HTERT RPE-1 (cell line): Measurements from ENCODE around the gene WNK1.
"Not testable (repeated sequence)": the region's sequence is repeated elsewhere in the genome, so short reads cannot be mapped to it uniquely, and the experiment has no call there.

Experiments
- in situ Hi-C: fragments of 300-500 bp; cut with MboI; formaldehyde crosslinking; loops from 4 replicates; pipeline ENCODE4 v1.14.3; 2020; ENCODE audit warnings: low sequenced_read_pairs

The WNK1 gene

DNA sequence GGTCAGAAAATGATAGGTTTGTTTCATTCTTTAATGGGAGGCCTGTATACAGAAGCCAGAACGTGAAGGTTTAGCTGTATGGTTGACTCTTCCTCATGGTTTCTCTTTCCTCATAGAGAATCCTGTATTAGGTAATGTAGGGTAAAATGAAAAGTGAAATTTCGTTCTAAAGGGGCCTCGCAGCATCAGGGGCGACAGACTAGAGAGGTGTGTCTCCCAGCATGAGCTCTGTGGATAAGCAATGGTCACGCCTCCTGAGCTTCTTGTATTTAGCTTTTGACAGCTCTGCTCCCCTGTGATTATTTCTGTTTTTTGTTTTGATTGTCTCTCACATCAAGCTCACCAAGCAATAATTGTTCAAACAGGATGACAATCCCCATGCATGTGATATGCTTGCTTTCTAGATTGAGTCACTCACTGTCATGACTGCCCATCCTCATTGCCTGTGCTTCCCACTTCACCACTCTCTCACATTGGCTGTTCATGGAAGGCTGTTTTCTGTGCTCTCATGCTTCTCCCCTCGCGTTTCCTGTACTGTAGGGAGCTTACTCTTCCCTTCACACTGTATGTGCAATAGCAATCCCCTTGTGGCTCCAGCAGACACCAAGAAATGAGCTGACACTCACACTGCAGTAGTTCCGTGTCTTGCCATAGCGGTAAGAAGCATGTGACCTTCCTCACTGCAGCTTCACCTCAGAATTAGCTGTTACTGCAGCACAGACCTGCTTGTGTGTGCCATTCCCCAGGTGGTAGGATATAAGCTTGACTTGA, 153.1 kb downstream of the WNK1 start:
- in situ Hi-C loops = no loop called here

DNA sequence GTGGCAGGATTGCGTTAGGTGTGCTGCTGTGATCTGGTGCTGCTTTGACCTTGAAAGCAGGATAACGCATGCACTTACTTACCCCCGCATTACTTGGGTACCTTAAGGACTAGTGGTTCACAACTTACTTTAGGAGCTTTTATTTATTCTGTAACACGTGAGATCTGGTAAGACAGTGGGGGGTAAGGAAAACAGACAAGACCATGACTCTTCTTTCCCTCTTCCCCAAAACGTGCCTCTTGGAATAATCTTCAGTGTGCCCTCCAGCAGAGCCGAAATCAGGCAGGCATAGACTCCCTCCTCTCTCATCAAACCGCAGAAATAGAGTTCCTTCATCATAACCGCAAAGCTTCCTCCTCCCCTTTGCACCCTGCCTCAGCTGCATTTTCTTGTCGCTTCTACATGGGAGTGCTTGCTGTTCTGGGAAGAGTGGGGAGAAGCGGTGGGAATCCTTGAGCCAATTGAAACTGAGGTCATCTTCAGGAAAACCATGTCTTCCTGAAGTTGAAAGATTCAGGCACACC, 153.7 kb downstream of the WNK1 start:
- in situ Hi-C loops = no loop called here

DNA sequence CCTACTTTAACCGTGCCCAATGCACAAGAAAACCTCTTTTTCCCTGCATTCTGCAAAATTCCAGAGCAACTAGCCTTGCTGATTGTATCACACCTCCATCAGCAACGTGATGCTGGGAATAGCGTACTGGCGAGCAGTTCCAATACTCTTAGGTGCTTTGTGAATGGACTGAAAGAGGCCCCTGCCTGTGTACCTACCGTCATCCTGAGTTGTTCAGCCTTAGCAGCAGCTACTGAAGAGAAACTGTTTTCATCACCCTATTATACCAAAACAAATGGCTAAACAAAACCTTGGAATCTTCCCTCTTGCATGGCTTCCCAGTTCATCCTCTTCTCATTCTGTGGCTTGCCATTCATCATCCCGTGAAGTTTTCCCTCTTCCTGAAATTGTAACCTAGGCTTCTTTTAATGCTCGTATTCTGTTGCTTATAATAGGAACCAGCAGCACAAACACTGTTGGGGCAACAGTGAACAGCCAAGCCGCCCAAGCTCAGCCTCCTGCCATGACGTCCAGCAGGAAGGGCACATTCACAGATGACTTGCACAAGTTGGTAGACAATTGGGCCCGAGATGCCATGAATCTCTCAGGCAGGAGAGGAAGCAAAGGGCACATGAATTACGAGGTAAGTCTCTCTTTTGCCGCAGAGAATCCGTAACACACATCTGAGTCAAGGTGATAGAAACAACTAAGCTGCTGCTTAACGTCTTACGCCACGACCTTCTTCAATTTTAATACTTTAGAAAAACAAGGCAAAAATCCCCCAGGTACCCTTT, 155.2 kb downstream of the WNK1 start:
- in situ Hi-C loops = no loop called here

DNA sequence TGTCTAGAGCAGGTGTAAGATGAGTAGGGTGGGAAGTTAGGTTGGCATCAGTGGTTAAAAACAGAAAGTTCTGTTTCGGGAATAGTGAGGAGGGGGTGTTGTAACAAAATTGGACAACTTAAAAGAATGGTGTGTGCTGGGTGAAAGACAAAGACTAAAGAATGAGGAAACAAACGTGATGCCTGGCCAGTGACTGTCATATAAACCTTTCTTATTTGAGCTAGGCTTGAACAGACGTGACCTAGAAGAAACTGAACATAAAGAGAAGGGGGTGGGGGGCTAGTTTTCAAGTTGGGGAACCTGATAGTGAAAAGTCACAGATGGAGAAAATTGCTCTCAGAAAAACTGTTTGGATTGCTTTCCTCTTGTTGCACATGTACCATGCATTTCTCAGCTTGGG, 157.5 kb downstream of the WNK1 start:
- in situ Hi-C loops = no loop called here

DNA sequence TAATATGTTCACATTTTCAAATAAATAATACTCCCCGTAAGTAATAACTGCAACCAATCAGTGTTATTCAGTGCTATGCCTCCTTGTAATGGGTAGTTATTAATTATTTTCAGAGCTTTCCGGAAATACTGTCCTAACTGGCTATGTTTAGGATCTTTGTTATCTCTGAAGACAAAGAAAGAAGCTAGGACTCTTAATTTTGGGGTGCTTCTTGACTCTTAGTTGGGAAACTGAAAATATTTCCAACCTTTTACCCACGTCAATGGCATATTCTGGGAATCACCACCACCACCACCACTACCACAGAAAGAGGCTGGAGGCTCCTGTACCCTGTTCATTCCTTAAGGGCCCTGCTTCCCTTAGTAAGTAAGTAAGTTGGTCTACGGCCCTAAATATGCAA, 158.0 kb downstream of the WNK1 start:
- in situ Hi-C loops = no loop called here

DNA sequence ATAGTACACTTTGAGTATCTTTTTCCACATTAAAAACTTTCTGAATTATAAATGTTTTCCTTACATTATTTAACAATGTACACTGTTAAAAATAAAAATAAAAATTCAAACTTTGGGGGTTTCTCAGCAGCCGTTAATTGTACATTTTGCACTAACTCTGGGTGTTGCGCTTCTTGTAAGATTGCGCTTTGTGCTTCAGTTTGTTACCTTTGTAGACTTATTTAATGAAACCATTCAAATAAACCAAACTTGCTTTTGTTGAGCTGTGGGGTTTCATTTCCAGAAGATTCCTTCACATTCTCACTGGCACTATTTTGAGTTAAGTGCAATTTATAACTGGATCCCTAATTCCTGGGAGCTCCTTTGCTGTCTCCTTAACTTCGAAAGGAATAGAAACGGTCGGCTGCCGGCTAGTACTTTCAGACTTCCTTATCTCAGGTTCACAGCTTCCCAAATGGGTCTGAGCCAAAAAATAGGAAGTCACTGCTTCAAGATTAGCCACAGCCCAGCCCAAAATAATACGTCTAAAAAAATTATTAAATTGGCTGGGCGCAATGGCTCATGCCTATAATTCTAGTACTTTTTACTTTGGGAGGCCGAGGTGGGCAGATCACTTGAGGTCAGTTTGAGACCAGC, 158.9 kb downstream of the WNK1 start:
- in situ Hi-C loops = no loop called here

DNA sequence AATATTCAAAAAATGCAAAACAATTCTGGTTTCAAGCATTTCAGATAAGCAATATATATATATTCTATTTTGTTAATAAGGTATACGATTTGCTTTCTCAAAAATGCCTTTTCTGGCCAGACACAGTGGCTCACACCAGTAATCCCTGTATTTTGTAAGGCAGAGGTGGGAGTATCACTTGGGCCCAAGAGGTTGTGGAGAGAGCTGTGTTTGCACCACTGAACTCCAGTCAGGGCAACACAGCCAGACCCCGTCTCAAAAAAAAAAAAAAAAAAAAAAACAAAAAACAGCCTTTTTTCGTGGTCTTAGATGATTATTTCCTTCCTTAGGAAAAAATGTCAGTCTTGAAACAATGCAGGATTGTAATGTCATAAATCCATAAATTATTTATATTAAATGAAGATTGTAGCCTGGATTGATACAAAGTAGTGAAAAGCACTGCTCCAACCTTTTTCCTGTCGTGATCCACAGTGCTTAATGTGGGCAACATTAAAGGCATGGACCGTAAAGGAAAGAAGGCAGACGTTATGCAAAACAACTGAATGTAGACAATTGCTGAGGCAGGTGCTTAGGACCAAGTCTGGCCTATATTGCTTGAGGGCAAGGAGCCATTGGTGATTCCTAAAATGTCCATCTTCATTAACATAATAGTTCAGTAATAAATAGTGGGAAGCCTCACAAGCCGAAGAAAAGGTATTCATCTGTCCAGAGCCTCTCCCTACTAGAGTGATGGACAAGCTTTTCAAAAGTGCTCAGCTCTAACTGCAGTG, 160.3 kb downstream of the WNK1 start:
- in situ Hi-C loops = no loop called here

DNA sequence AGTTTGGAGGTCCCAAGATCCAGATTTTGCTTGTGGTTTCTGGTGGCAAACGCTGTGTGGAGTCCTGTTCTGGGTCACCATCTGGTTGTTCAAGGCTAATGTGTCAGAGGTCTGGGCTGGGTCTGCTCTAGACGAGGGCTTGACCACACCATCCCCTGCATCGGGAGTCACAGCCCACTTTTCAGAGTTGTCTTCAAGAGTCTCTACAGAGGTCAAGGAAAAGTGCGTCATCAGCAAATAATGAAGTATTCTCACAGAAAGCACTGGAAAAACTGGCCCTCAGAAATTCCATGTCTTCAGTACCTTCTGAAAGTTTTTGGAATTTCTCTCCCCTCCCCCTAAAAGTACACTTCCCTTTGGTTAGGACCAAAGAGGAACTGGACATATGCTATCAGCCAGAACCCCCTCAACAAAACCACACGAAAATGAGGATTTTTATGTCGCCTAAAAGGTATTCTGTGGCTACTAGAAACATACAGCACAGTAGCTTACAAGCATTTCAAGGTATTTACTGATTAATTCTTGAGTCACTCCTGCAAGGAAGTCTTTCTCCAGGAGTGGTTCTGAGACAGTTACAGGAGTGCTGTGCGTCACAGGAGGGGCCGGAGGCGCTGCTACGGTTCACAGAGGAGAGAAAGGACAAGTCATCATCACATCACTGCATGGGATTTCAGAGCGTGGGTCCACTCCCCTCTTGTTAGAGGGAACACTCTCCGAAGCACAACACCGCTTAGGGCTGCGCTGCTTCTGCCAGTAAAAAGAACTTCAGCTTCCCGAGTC, 161.7 kb downstream of the WNK1 start:
- in situ Hi-C loops = no loop called here

DNA sequence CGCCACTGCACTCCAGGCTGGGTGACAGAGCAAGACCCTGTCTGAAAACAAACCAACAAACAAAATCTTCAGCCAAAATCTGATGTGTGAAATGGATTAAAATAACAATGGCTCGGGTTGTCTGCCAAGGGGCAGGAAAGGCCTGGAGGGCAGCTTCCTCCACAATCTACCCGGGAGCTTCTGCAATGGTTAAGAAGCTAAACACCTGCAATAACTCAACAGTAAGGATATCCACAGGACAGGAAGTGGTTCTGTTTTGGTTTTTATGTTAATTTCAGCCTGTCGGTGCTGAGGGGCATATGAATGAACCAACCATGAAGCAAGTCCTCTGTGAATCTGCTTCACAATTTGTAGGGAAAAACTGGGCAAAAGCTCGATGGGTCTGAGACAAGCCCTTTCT, 162.7 kb downstream of the WNK1 start:
- in situ Hi-C loops = no loop called here

DNA sequence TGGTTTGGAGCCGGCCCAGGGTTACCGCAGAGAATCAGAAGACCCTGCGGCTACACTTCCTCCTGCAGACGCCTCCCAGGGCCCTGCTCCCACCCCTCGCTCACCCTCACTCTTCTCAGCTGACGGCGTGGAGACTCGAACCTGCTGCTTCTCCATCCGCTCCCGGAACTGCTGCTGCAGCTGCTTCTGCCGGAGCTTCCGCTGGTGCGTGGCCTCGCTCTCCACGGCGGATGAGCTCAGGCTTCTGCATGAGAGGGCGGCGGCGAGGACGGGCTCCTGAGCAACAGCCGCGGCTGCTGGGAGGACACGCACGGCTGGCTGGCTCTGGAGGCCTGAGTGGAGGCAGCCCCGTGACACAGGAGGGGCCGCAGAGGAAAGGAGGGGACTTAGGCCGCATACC, 163.9 kb downstream of the WNK1 start:
- in situ Hi-C loops = no loop called here

DNA sequence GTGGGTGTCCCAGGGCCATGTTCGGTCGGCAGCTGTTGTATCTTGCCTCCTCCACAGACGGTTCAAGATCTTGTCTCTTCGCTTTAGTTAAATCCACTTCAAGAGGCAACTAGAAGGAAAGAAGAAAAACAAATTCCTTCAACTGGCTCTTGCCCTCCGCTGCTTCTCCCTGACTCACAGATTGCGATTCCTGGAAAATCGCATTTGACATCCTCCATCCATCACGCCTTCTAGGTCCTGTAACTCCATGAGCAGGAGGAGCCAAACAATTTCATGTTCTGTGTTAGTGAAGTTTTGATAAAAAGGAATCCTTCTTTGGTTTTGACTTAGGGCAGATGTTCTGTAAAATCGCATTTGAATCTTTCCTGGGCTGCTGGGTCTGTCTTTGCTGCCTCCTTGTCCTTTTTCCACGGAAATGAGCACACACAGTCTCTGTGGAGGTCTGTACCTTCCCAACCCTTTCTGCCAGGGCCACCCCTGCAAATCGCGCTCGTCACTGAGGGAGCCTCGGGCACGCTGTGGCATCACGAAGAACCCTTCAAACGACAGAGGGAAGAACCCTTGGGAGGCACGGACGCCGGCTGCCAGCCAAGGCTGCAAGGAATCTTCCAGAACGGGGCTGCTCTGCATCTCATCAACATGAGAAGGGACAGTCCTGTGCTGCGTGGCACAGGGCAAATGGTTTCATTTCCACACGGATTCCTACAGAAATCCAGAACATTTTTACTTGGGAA, 164.5 kb downstream of the WNK1 start:
- in situ Hi-C loops = no loop called here

DNA sequence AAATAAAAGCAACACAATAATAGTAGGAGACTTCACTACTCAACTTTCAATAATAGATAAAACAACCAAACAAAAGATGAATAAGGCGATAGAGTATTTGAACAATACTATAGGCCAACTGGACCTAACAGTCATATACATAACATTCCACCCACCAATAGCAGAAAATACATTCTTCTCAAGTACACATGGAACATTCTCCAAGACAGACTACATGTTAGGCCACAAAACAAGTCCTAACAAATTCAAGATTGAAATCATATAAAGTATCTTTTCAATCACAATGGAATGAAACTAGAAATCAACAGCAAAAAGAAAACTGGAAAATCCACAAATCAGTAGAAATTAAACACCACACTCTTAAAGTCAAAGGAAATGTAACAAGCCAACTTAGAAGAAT, 168.3 kb downstream of the WNK1 start:
- in situ Hi-C loops = no loop called here

DNA sequence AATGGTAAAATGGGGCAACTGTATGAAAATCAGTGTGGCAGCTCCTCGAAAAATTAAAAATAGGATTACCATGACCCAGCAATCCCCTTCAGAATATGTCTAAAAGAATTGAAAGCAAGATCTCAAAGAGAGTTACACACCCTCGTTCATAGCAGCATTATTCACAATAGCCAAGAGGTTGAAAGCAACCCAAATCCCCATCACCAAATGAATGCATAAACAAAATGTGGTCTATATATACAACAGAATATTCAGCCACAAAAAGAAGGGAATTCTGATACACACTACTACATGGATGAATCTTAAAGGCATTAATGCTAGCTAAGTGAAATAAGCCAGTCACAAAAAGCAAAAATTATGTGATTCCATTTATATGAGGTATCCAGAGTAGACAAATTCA, 169.9 kb downstream of the WNK1 start:
- in situ Hi-C loops = no loop called here

DNA sequence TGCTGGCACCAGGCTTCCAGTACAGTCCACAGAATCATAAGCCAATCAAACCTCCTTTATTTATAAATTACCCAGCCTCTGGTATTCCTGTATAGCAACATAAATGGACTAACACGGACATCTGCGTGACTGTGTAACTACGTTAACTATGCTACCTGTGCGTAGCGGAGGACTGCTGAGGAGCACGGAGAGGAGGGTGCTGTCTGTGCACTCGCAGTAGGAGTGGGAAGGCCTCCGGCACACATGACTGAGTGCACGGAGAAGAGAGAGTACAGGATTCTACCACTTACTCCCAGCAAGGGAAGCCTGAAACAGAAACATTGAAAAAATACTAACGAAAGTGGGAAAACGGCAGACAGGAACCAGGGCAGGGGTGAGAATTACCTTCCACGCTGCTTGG, 174.3 kb downstream of the WNK1 start:
- in situ Hi-C loops = no loop called here

DNA sequence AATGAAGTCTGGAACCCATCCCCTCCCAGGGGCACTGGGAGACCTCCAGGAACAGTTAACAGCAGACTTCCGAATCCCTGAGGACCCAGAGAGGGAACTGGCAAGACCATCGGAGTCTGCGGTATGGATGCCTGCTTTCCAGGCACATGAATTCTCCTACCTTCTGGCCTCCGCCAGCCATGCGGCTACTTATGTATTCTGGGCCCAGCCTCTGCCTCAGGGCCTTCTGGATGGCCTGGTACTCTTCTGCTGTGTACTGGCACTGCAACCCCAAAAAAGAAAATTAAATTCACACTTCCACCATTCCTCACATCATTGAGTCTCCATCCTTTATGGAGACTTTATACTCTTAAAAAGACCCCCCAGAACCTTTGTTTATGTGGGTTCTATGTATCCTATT, 178.7 kb downstream of the WNK1 start:
- in situ Hi-C loops = no loop called here

DNA sequence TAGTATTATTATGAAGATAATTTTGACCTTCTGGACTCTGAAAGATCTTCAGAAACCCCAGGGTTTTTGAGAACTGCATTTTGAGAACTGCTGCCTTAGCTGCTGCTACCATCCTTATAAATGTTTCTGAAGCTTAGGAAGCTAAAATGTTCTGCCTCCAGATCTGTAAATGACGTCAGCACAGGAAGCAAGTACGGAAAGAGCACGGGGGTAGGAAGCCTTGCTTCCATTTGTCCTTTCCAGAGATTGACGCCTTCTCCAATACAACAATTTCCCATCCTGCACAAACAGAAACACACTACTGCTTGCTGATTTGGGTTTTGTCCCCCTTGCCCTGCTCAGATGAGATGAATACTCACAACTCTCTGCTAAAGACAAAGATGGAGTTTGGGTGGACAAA, 179.2 kb downstream of the WNK1 start:
- in situ Hi-C loops = no loop called here

DNA sequence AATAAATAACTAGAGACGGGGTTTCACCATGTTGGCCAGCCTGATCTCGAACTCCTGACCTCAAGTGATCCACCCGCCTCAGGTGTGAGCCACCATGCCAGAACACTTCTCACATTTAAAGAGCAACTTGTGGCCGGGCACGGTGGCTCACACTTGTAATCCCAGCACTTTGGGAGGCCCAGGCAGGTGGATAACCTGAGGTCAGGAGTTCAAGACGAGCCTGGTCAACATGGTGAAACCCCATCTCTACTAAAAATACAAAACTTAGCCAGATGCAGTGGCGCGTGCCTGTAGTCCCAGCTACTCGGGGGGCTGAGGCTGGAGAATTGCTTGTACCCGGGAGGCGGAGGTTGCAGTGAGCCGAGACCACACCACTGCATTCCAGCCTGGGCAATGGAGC, 183.5 kb downstream of the WNK1 start:
- in situ Hi-C loops = not testable (repeated sequence)

DNA sequence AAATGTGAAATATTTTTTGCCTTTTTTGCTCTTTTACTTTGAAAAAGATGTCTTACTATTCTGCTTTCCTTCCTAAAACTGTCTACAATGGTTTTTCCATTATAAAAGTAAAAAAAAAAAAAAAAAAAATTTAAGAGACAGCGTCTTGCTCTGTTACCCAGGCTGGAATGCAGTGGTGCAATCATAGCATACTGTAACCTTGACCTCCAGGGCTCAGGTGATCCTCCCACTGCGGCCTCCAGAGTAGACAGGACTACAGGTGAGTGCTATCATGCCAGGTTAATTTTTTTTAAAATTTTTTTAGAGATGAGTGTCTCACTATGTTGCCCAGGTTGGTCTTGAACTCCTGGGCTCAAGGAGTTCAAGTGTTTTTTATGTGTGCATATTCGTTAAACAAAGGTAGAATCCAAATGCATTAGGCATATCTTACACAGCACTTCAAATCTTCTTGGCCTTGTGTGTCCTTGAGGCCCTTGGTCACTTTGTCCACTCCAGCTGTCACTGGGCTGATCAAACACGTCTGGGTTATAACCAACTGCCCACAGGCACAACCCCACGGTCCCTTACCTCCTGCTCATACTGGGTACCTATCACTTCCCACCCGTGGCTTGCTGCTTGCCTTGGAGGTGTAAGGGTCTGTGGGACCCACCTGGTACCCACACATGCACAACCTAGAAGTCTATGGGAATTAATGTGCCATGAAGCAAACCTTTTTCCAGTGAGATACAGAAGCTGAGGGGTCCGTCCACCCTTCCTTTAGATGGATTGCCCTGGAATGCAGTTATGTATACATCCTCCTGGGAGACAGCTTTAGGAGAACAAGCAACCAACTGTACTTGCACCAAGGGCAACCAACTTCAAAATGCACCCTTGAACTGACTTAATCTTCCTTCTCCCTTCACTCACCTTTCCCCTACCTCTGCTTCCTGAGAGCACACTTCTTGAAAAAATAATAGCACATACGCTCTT, 184.3 kb downstream of the WNK1 start:
- in situ Hi-C loops = no loop called here
